Stimulated activated CD4-positive, alpha-beta T cell treated with anti-CD3 and anti-CD28 coated beads, Interleukin-12 subunit alpha, Interleukin-12 subunit beta, amount 100 ng/mL, for 48 hours (primary cell): ENCODE results near the gene TUBB1.
"Not testable (repeated sequence)": the region's sequence is repeated elsewhere in the genome, so short reads cannot be mapped to it uniquely, and the experiment has no call there.

Source experiments
- DNase-seq, 3 donors: peaks; one replicate each; pipeline ENCODE4 v3.0.0-alpha.2; 2020; ENCODE audit warnings: low read depth in 2 of 3, low spot score in 1 of 3

TUBB1 gene

GRCh38 chr20:59018817-59019216 is 412 bp upstream of the TUBB1 start:
- no peak for DNase-seq

DNA sequence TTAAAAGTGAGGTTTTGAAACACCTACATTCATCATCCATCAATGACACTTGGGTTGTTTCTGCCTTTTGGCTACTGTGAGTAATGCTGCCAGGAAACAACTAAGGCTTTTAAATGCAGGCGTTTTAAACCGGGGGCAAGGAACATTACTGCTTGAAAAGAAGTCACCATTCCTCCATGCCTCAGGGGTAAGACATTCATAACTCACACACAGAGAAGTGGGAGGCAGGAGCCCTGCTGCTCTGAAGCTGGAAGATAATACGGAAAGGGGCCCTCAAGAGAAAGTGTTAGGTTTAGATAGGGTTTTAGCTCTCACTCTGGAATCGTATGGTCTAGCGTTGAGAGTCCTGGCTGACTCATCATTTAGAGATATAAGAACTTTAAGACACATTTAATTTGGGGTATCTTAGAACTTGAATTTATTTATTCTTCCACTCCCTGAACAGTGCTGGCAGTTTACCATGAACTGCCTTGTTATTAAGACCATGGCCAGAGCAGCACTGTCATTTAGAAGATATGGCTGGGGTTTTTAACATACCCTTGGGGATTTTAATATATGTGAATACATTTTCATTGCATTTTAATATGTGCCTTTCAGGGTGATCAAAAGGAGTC is 1.8 kb downstream of the TUBB1 start:
- no peak for DNase-seq

DNA sequence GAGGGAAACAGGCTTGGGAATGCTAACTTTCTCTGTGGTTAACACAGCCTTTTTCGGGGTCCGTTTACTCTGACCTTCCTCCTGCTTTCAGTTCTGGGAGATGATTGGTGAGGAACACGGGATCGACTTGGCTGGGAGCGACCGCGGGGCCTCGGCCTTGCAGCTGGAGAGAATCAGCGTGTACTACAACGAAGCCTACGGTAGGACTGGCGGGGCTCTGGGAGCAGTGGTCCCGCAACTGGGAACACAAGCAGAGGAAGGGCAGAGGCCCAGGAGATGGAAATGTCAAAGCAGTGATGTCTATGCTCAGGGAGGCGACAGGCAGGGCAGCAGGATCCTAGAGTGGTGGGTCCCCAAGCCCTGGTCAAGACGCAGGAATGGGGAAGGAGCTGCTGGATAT is 3.5 kb downstream of the TUBB1 start:
- DNase-seq: no peak

- no peak for DNase-seq
These were observed 4.4 kb downstream of the TUBB1 start for GRCh38 chr20:59023616-59024015.

GRCh38 chr20:59024111-59024530 is 4.9 kb downstream of the TUBB1 start:
- DNase-seq: no peak

DNA sequence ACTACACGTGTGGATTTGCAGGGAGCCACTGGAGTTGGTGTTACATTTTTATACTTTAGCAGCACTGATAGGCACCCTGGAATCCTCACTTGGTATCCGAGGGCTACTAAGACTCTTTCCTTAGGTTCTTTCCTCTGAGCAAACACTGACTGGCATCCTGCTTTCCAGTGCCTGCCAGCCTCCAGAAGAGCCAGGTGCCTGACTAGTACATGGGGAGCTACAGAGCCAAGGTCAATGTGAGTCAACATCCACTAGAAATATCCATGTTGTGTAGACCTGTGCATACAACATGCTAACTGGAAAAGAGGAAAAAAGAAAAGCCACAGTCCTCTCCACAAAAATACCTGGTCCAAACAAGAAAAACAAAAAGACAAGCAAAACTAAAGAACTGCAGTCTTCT is 5.9 kb downstream of the TUBB1 start:
- no peak for DNase-seq

- DNase-seq: no peak
These were observed 6.3 kb downstream of the TUBB1 start for GRCh38 chr20:59025511-59025910.

- DNase-seq: no peak
These were observed 7.9 kb downstream of the TUBB1 start for GRCh38 chr20:59026904-59027740.

DNA sequence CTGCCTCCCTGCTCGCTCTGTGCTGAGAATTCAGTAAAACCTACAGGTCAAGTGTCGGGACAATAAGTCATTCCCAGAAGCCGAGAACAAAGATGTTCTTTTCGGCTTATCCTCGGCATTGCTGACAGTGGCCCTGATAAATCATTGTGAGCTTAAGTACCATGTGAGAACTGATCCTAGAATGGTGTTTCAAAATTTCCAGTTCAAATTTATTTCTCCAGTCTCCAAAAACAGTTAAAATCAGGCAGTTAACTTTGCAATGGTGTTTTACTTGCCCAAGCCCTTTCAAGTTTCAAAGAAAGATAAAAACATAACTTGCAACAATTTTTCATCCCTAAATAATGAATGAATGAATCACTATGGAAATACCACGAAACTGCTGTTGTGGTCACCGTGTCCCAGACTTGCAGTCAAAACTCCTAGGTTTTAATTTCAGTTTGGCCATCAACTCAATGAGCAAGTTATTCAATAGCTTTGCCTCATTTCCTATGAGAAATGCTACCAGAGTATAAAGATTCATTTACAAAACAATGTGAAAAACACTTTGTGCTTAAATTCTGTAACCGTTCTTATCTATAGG is 8.6 kb downstream of the TUBB1 start:
- DNase-seq: no peak

DNA sequence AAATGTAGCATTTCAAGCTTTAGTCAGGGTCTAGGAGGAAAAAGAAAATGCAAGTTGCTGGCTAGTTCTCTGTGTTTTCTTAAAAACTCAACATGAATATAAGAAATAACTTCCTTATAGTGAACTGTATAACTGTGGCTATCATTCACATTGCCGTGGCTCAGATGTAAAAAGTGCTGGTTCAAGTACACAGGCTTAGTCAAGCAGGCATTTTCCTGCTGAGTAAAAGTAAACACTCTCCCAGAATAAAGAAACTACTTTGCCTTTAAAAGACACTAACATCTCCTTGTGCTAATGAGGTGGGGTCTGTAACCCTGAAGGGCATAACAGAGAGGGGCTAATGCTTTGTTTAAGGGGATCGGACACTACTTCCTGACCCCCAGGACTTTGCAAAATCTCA is 9.6 kb downstream of the TUBB1 start:
- DNase-seq: no peak

GRCh38 chr20:59030911-59031563 is 11.8 kb downstream of the TUBB1 start:
- DNase-seq: no peak

DNA sequence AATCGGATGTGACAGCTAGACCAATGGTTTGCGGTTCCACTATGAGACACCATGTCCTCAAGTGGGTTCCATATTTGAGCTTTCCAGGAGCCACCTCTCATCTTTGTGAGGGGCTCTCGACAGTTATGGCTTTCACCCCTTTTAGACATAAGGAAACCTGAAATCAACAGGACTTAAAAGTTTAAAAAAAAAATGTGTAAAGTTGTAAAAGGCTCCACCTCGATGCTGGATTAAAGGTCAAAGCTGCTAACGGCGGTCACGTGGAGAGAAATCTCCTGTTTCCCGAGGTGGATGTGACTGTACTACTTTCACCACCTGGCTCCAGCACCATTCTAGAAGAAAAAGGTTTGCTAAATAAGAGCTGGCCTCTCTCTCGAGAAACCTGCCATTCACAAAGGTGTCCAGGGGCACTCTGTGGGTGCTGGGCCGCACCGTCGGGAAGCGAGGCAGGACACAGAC is 12.4 kb downstream of the TUBB1 start:
- no peak for DNase-seq

DNA sequence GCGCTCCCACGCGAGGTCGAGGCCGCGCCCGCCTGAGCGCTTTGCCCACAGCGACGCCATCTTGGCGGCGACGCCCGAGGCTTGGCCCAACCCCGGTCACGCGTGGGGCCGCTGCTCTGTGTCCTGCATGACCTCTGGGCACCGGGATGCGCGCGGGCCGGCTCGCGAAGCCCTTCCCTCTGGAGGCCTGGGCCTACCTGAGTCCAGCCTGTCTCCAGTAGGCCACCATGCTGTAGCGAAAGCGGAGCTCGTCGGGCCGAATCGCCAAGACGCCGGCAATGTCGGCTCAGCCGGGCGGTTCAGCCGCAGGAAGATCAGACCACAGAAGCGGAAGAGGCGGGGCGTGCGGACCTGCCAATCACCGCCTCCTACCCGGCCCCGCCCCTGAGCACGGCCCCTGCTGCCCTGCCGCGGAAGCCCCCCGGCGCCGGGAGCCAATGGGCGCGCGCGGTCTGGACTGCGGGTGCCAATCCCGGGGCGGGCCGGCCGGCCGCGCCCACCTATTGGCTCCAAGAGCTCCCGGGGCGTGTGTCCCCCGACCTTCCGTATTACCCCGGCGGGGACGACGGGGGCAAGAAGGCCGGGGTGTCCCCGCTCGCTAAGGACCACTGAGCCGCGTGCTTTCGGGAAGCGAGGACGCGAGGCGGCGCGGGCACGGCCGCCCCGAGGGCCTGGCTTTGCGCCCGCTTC is 12.9 kb downstream of the TUBB1 start, which contains the start of gene ATP5F1E:
TSS of gene ATP5F1E (minus strand) at position 313 of the 690 bp plus-strand sequence. CDS start at position 229, 84 bp downstream.
- DNase-seq: peak; percentile 89 to 97 (median 89)

DNA sequence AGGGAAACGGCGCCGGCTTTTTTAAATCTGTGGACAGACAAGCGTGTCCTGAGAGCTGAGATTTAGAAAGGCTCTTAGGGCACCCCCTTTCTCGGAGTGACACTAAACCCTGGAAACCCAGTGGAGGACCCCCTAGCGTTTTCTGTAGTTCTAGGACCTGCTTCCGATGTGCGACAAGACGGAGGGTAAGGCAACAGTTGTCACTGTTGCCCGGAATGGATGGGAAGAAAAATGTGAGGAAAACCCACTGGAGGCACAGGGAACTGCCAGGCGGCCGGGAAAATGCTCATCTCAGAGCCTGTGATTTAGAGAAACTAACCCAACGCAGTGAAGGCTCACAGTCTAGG is 13.5 kb downstream of the TUBB1 start:
- DNase-seq: no peak

DNA sequence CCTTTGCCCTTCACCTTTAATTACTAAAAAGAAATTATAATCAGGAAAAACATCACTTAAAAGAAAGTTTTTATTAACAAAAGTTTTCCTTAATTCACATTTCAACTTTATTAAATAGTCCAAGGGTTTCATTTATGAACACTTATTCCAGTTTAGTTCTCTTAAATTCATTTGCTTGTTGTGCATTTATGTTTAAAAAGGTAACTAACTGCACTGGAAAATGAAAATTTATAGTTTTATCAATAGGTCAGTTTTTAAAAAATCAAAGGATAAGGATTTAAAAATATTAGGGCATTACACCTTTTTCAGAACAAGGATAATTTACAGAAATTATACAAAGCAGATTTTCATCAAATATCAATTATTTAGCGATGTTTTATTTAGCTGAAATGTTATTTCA is 13.9 kb downstream of the TUBB1 start:
- no peak for DNase-seq

DNA sequence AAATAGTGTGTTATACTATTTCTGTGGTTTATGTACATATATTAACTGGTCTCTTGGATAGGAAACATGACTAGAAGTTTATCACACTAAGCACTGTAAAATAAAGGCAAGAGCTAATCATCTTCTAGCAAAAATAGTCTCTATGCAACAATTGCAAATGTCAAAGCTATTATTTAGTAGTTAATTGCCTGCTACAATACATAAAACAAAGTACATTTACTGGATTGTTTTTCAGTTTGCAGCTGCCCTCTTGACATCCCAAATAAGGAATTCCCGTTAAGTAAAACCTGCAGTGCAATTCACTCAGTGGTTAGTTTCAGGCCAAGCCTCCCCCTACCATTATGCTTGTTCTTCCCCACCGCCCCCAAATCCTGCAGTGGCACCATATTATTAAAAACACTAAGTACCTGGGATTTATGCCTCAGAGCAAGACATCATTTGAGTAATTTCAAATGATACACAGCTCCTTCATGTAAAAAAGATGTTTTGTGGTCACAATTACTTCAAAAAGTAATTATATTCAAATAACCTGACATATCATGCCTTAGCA is 14.5 kb downstream of the TUBB1 start:
- no peak for DNase-seq

GRCh38 chr20:59035381-59035780 is 16.2 kb downstream of the TUBB1 start:
- no peak for DNase-seq

- no peak for DNase-seq
These were observed 18.2 kb downstream of the TUBB1 start for GRCh38 chr20:59037386-59037785.

DNA sequence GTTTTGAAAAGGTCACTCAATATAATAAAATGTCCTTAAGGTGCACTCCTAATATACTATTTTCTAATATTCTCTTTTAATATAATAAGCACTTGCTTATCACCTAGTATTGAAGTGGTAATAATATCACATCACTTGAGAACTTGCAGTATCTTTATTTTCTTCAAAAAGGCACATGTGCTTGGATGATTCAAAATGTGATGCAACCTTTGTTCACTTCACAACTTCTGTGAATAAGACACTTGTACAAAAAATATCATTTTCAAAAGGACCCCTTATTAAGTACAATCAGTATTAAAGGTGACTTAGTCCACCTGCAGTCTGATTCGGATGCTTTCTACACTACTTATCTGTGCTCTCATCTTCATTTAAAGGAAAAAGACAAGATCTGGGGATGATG is 20.0 kb downstream of the TUBB1 start:
- DNase-seq: no peak

DNA sequence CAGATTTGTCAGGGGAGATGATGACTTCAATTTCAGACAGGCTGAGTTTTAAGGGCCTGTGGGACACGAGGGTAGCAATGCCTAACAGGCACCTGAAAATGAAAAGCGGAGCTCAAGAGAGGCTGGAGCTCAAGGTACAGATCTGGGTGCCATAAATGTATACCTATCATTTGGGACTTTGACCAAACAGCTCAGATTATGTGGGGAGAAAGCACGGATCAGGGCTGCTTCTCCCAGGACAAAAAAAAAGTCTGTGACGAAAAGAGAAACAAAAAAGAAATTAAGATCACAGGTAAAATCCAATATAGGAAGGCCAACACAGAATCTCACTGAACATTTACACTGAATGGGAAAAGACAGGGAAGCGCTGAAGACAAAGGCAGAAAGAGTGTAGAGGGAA is 21.4 kb downstream of the TUBB1 start:
- DNase-seq: no peak

GRCh38 chr20:59041487-59041886 is 22.3 kb downstream of the TUBB1 start:
- not testable (repeated sequence) for DNase-seq
